Tracheal epithelial cell (primary cell): ENCODE results near the gene CA11. TPM values are rescaled to one million over a fixed set of nuclear protein-coding genes. Genes with fewer than 3 reads are reported as not detected.

Source experiments
- total RNA-seq: library from RNA; depleted of rRNA; stranded (reverse); fragments of >200 nt; gene quantifications from 2 replicates; pipeline ENCODE4 v1.2.1, GENCODE V29; 2014

The CA11 gene
- total RNA-seq = 1.5 and 3.1 TPM in 2 replicates

GRCh38 chr19:48646001-48646721 lies at the start of gene CA11:
Gene CA11, minus strand, starts transcription at chr19:48646187. Its CDS starts 555 bp downstream, at chr19:48645632.

GRCh38 chr19:48672994-48673393 lies 27.0 kb upstream of the CA11 start, which contains the start of gene NTN5:
Gene NTN5, minus strand, starts transcription at chr19:48673017. Its CDS starts 2,031 bp downstream, at chr19:48670986.

GRCh38 chr19:48636859-48637448 lies 9.0 kb downstream of the CA11 start, which contains the start of gene DBP:
Gene DBP, minus strand, starts transcription at chr19:48637379. Its CDS starts 385 bp downstream, at chr19:48636994.

GRCh38 chr19:48618916-48619691 lies 26.9 kb downstream of the CA11 start, which contains the start of the genes RPL18 and SPHK2:
Gene RPL18, minus strand, starts transcription at chr19:48619178. Its CDS starts 35 bp downstream, at chr19:48619143.
Gene SPHK2, plus strand, starts transcription at chr19:48619506. Its CDS starts 1,009 bp downstream, at chr19:48620515.

GRCh38 chr19:48614436-48615230 lies 31.4 kb downstream of the CA11 start, which contains the start of gene FAM83E:
Gene FAM83E, minus strand, starts transcription at chr19:48615076. Its CDS starts 1,704 bp downstream, at chr19:48613372.

GRCh38 chr19:48606463-48607358 lies 39.3 kb downstream of the CA11 start, which contains the start of gene SPACA4:
Gene SPACA4, plus strand, starts transcription at chr19:48606742. Its CDS starts 237 bp downstream, at chr19:48606979.

Other genes starting within 250 kb of the CA11 start
- gene GRWD1, start 200.2 kb downstream of the CA11 start, total RNA-seq = 32.4 and 48.0 TPM in 2 replicates
- 0.48 and 1.3 TPM in 2 replicates for gene KCNJ14, start 190.6 kb downstream of the CA11 start, total RNA-seq
- 11.3 and 35.7 TPM in 2 replicates for gene CYTH2, start 176.8 kb downstream of the CA11 start, total RNA-seq
- gene LMTK3, start 134.4 kb downstream of the CA11 start, total RNA-seq = 1.7 and 3.1 TPM in 2 replicates
- gene SULT2B1, start 94.0 kb downstream of the CA11 start, total RNA-seq = 4.3 and 8.7 TPM in 2 replicates
- 0.21 TPM in 1 of 2 replicates, not detected in the other for gene SPACA4, start 39.4 kb downstream of the CA11 start, total RNA-seq
- gene FAM83E, start 31.1 kb downstream of the CA11 start, total RNA-seq = 17.3 and 23.9 TPM in 2 replicates
- gene RPL18, start 27.0 kb downstream of the CA11 start, total RNA-seq = 2,579 and 4,716 TPM in 2 replicates
- 6.0 and 6.3 TPM in 2 replicates for gene SPHK2, start 26.7 kb downstream of the CA11 start, total RNA-seq
- 2.6 and 4.6 TPM in 2 replicates for gene DBP, start 8.8 kb downstream of the CA11 start, total RNA-seq
- gene NTN5, start 26.8 kb upstream of the CA11 start, total RNA-seq = 0.24 and 0.43 TPM in 2 replicates
- gene FUT2, start 49.8 kb upstream of the CA11 start, total RNA-seq = 6.0 and 7.7 TPM in 2 replicates
- gene MAMSTR, start 73.5 kb upstream of the CA11 start, total RNA-seq = 0.48 TPM in 1 of 2 replicates, not detected in the other
- 2.9 and 3.2 TPM in 2 replicates for gene RASIP1, start 94.4 kb upstream of the CA11 start, total RNA-seq
- gene IZUMO1, start 100.7 kb upstream of the CA11 start, total RNA-seq = not detected in 2 replicates
- gene FUT1, start 106.5 kb upstream of the CA11 start, total RNA-seq = 11.9 and 14.9 TPM in 2 replicates
- not detected in 2 replicates for gene FGF21, start 109.3 kb upstream of the CA11 start, total RNA-seq
- gene BCAT2, start 164.8 kb upstream of the CA11 start, total RNA-seq = 35.2 and 37.8 TPM in 2 replicates
- 0.64 and 1.9 TPM in 2 replicates for gene HSD17B14, start 190.3 kb upstream of the CA11 start, total RNA-seq
- gene PLEKHA4, start 222.4 kb upstream of the CA11 start, total RNA-seq = 3.8 and 5.5 TPM in 2 replicates
- gene PPP1R15A, start 226.2 kb upstream of the CA11 start, total RNA-seq = 59.9 and 106 TPM in 2 replicates